ENCODE results near the gene CCL1. TPM values are rescaled to one million over a fixed set of nuclear protein-coding genes. Genes with fewer than 3 reads are reported as not detected.

The CCL1 gene
- total RNA-seq, 8 experiments from 2014 or later, result not detected

DNA sequence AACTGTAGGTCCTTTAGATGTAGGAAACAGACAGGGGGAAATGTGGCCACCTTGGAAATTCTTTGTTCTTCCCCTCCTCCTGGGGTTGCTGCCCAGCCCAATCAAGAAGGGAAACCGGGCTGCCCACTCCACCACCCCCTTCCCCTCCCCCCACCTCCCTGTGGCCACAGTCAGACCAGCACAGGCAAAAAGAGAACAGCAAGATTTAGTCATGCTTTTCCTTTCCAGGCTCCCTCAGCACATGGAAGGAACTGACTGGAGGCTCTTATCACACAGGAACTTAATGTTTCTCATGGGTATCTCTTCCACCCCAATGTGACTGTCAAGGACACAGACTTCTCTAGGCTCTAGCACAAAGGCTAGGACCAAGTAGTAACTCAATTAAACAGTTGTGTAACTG is 3.0 kb upstream of the CCL1 start:
- no peak overlapping the region for H3K4me3 ChIP-seq
- no peak overlapping the region for H3K27ac ChIP-seq
- ATAC-seq (replicated peaks in 6 of 8), result no peak
- no peaks in the 10 kb centered on the region for H3K4me1 ChIP-seq (replicated peaks in 1 of 2)
- in situ Hi-C loops (cut with MboI; ENCODE audit: low pct_unique_long_range_greater_than_20kb in 2 of 9, low sequenced_read_pairs in 9 of 9, unreplicated experiment in 9 of 9), result loop anchor here in 6 of 9 experiments (10.0 to 25.0 kb wide), 4 partner anchors 154 to 579 kb away; no protein-coding TSS in a partner anchor
- 33% methylated on average over 1 of the region's 1 CpG; no CpG with 5 or more reads in 9 of the 10 experiments for WGBS, 10 experiments

DNA sequence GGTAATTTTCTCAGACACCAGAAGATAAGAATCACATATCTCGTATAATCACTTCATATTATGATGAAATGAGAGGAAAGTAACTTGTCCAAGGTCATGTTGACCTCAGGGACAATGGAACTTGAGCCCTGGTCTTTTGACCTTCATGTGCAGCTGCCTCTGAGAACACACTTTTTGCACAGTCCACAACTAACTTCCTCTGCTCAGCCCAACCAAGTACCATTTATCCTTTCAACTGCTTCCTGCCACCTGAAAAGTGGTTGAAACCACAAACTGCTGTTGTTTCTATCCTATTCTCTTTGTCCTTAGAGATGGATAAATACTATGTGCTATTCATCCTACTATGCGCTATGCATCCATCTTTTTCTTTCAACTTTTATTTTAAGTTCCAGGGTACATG is 2.3 kb upstream of the CCL1 start:
- H3K4me1 ChIP-seq (replicated peaks in 1 of 2), result no peaks in the 10 kb centered on the region
- H3K4me3 ChIP-seq, result no peak overlapping the region
- ATAC-seq (replicated peaks in 6 of 8), result no peak
- H3K27ac ChIP-seq, result no peak overlapping the region
- in situ Hi-C loops (cut with MboI; ENCODE audit: low pct_unique_long_range_greater_than_20kb in 2 of 9, low sequenced_read_pairs in 9 of 9, unreplicated experiment in 9 of 9), result loop anchor here in 6 of 9 experiments (10.0 to 25.0 kb wide), 4 partner anchors 153 to 578 kb away; no protein-coding TSS in a partner anchor
- 40 to 80% (median 65%) methylated on average over 1 to 2 of the region's 2 CpGs; no CpG with 5 or more reads in 1 of the 10 experiments for WGBS, 10 experiments

DNA sequence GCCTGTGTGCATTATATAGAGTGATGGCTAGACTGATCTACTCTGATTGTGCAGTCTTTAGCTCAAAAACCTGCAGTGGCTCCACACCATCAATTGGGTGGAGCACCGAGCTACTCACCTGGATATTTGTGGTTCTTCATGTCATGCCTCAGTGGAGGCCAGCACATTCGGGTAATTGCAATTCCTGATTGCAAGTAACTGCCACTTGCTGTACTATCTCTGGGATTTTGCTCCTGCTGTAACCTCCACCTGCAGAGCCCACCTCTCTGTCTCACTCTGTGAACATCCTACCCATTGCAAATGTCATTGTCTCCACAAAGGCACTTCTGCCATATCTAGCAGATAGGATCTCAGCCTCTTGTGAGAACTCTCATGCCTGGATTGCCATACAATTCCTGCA is 1.7 kb upstream of the CCL1 start:
- in situ Hi-C loops (cut with MboI; ENCODE audit: low pct_unique_long_range_greater_than_20kb in 2 of 9, low sequenced_read_pairs in 9 of 9, unreplicated experiment in 9 of 9), result loop anchor here in 7 of 9 experiments (5.0 to 25.0 kb wide), 5 partner anchors 152 to 577 kb away; no protein-coding TSS in a partner anchor

DNA sequence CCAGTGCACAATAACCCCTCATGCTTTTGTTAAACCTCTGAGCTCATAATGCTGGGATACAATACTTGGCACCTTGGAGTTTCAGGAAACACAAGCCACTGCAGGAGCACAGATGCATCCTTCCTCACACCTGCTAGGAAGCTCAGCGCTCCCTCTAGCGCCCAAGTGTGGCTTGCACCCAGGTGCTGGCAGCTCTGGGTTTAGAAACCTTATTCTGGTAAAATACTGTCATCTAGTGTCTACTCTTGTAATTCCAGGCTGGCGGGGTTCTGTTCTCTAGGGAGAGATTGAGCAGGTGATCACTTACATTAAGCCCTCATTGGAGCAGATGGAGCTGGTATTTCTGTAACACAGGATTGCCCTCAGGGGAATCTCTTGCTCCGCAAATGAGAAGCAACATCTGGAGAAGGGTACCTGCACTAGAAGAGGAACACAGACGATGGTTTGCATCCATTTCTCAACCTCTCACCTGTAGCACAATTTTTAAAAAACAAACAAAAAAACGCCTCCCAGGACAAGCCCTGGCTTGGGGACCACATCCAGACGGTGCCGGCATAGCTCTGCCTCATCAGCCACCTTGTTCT is 1.5 kb downstream of the CCL1 start:
- in situ Hi-C loops (cut with MboI; ENCODE audit: low pct_unique_long_range_greater_than_20kb in 2 of 9, low sequenced_read_pairs in 9 of 9, unreplicated experiment in 9 of 9), result loop anchor here in 7 of 9 experiments (5.0 to 25.0 kb wide), 5 partner anchors 149 to 574 kb away; no protein-coding TSS in a partner anchor
- H3K4me1 ChIP-seq (replicated peaks in 1 of 2), result no peaks in the 10 kb centered on the region
- no peak overlapping the region for H3K4me3 ChIP-seq
- peak; percentile 89 to 99 (median 98) for ATAC-seq (replicated peaks in 6 of 8)
- no peak overlapping the region for H3K27ac ChIP-seq
- 0 to 27% (median 15%) methylated on average over 1 to 7 of the region's 8 CpGs for WGBS, 10 experiments

More for the DNA sequence above, 1.7 kb upstream of the CCL1 start:
- 19 to 100% (median 60%) methylated on average over 1 to 2 of the region's 2 CpGs; no CpG with 5 or more reads in 2 of the 10 experiments for WGBS, 10 experiments
- no peak for ATAC-seq (replicated peaks in 6 of 8)
- H3K4me1 ChIP-seq (replicated peaks in 1 of 2), result no peaks in the 10 kb centered on the region
- H3K4me3 ChIP-seq, result no peak overlapping the region
- no peak overlapping the region for H3K27ac ChIP-seq

DNA sequence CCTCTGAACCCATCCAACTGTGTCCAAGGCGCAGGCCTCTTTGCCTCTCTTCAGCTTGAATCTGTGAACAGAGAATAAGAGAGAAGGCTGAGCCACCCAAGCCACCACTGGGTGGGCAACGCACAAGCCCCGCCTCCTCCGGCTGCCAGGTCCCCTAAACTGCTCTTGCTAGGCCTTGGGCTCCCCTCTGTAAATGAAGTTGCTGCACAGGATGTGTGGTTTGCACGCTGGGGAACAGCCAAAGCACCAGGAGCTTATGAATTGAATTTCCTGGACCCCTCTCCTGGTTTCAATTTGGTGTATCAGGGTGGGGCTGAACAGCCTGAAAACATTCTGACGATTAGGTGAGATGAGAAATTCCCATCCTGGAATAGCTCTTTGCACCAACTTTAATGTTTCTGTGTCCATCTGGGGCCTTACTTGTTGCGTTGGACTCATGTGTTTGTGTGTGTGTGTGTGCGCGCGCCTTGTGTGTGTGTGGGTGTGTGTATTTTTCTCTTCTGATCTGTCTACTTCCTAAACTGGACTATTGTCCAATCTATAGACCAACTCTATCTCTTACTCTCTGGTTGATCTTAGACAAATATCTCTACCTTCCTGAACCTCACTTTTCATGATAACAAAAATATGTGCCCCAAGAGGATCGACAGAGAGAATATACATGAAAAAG is 2.3 kb downstream of the CCL1 start:
- WGBS, 10 experiments, result 40 to 83% (median 63%) methylated on average over 1 to 7 of the region's 11 CpGs; no CpG with 5 or more reads in 1 of the 10 experiments
- no peak overlapping the region for H3K4me3 ChIP-seq
- no peak for ATAC-seq (replicated peaks in 6 of 8)
- H3K4me1 ChIP-seq (replicated peaks in 1 of 2), result no peaks in the 10 kb centered on the region
- in situ Hi-C loops (cut with MboI; ENCODE audit: low pct_unique_long_range_greater_than_20kb in 2 of 9, low sequenced_read_pairs in 9 of 9, unreplicated experiment in 9 of 9), result loop anchor here in 7 of 9 experiments (5.0 to 25.0 kb wide), 5 partner anchors 148 to 573 kb away; no protein-coding TSS in a partner anchor
- no peak overlapping the region for H3K27ac ChIP-seq

DNA sequence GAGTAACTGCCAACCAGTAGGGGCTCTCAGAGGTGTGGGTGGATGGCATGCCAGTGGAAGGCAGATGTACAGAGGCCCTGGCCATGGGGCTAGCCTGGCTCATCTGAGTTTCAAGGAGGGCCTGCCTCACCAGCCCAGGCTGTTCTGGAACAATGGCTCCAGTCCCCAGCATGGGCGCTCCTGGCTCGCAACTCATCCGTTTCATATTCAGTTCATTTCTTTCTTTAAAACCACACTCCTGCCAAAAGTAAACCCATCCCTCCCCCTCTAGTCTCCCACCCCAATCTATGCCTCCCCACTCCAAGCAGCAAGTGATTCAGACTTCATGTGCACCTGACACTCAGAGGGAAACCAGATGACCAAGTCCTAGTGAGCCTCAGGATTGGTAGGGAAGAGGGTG is 4.4 kb downstream of the CCL1 start:
- in situ Hi-C loops (cut with MboI; ENCODE audit: low pct_unique_long_range_greater_than_20kb in 2 of 9, low sequenced_read_pairs in 9 of 9, unreplicated experiment in 9 of 9), result loop anchor here in 4 of 9 experiments (25.0 kb wide), 3 partner anchors 146 to 571 kb away; no protein-coding TSS in a partner anchor
- 94% methylated on average over 3 of the region's 3 CpGs; no CpG with 5 or more reads in 9 of the 10 experiments for WGBS, 10 experiments
- ATAC-seq (replicated peaks in 6 of 8), result no peak
- Histone ChIP-seq H3K4me1 (replicated peaks in 1 of 2) (no peaks in the 10 kb centered on the region), H3K27ac (no peak overlapping the region), H3K4me3 (no peak overlapping the region)

DNA sequence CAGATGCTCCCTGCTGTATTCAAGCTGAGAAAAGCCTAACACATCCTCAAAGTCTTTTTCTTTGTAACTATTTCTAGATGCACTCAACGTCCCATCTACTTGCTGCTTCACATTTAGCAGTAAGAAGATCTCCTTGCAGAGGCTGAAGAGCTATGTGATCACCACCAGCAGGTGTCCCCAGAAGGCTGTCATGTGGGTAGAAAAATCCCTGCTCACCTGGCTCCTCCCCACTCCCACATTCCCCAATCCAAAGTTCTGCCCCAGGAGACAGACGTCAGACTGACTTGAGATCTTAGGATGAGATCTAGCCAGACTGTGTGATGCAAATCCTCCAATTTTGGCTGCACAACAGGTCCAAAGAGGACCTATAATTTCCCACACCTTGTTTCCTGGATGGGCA is 5.6 kb downstream of the CCL1 start:
- no peak overlapping the region for H3K27ac ChIP-seq
- H3K4me1 ChIP-seq (replicated peaks in 1 of 2), result no peaks in the 10 kb centered on the region
- WGBS, 10 experiments, result 40 to 52% methylated on average over 1 to 2 of the region's 2 CpGs; no CpG with 5 or more reads in 8 of the 10 experiments
- in situ Hi-C loops (cut with MboI; ENCODE audit: low pct_unique_long_range_greater_than_20kb in 2 of 9, low sequenced_read_pairs in 9 of 9, unreplicated experiment in 9 of 9), result loop anchor here in 4 of 9 experiments (25.0 kb wide), 3 partner anchors 145 to 570 kb away; no protein-coding TSS in a partner anchor
- no peak for ATAC-seq (replicated peaks in 6 of 8)
- no peak overlapping the region for H3K4me3 ChIP-seq

DNA sequence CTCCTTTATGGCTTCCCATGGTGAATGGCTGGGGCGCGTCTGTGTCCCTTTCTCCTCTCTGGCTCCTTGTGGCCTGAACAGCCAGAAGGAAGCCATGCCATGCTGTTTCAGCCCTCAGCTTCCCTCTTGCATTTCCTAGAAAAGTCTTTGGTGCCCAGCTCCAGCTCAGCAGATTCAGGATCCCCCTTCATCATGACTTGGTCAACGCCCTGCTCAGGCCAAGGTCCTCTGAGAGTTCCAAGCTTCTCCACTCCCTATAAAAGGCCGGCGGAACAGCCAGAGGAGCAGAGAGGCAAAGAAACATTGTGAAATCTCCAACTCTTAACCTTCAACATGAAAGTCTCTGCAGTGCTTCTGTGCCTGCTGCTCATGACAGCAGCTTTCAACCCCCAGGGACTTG is 6.8 kb downstream of the CCL1 start, which contains the start of gene CCL13:
Gene CCL13 (plus strand): TSS at position 287 of the 400 bp plus-strand sequence. CDS start 47 bp downstream, at position 334.
- 40 to 100% (median 96%) methylated on average over 1 to 5 of the region's 5 CpGs; no CpG with 5 or more reads in 3 of the 10 experiments for WGBS, 10 experiments
- in situ Hi-C loops (cut with MboI; ENCODE audit: low pct_unique_long_range_greater_than_20kb in 2 of 9, low sequenced_read_pairs in 9 of 9, unreplicated experiment in 9 of 9), result loop anchor here in 4 of 9 experiments (25.0 kb wide), 3 partner anchors 144 to 569 kb away; no protein-coding TSS in a partner anchor
- ATAC-seq (replicated peaks in 6 of 8), result no peak
- H3K27ac ChIP-seq, result no peak within 1 kb of the TSS
- no peak within 1 kb of the TSS for H3K4me3 ChIP-seq
- no peaks in the 10 kb centered on the region for H3K4me1 ChIP-seq (replicated peaks in 1 of 2)

DNA sequence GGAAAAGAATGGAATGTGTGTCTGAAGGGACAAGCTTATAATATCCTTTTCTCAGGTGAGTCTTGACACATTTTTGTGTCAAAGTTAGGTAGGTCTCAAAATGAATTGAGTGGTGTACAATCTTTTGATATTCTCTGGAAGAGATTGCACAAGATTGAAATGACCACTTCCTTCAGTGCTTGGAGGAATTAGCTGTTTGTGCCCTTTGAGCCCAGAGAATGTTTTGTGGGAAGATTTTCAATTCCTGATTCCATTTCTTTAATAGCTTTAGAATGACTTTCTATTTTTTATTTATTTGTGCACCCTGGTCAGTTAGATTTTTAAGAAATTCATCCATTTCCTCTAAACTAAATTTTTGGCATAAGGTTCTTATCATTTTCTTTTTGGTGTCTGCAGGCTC is 8.4 kb downstream of the CCL1 start:
- ATAC-seq (replicated peaks in 6 of 8), result no peak
- in situ Hi-C loops (cut with MboI; ENCODE audit: low pct_unique_long_range_greater_than_20kb in 2 of 9, low sequenced_read_pairs in 9 of 9, unreplicated experiment in 9 of 9), result loop anchor here in 4 of 9 experiments (25.0 kb wide), 3 partner anchors 142 to 567 kb away; no protein-coding TSS in a partner anchor
- H3K4me1 ChIP-seq (replicated peaks in 1 of 2), result no peaks in the 10 kb centered on the region
- H3K4me3 ChIP-seq, result no peak overlapping the region
- H3K27ac ChIP-seq, result no peak overlapping the region

DNA sequence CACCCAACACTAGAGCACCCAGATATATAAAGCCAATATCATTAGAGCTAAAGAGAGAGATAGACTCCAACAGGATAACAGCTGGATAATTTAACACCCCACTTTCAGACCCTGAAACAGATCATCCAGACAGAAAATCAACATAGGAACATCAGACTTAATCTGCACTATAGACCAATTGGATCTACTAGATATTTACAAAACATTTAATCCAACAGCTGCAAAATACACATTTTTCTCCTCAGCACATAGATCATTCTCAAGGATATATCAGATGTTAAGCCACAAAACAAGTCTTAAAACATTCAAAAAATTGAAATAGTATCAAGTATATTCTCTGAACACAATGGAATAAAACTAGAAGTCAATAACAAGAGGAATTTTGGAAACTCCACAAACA is 10.8 kb downstream of the CCL1 start:
- in situ Hi-C loops (cut with MboI; ENCODE audit: low pct_unique_long_range_greater_than_20kb in 2 of 9, low sequenced_read_pairs in 9 of 9, unreplicated experiment in 9 of 9), result loop anchor here in 4 of 9 experiments (25.0 kb wide), 3 partner anchors 140 to 565 kb away; no protein-coding TSS in a partner anchor
- no peak for ATAC-seq (replicated peaks in 6 of 8)
- Histone ChIP-seq H3K4me3 (no peak overlapping the region), H3K4me1 (replicated peaks in 1 of 2) (peaks cover 0 to 3% of the 10 kb centered on the region in 2 donors), H3K27ac (no peak overlapping the region)

DNA sequence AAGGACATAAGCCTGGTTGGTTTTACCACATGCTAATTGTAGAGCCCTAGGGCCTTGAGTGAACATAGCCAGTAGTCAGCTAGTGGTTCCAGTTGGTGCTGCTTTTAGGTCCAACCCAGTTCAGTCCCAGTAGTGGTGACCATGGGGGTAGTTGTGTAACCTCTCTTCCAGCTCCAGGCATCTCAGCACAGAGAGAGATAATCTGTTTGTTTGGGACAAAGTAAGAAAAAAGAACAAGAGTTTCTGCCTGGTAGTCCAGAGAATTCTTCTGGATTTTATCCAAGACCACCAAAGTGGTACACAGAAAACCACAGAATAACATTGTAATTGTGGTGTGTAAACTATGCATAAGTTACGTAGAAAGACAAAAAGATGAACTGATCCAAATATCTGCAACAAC is 11.9 kb downstream of the CCL1 start:
- Histone ChIP-seq H3K4me3 (no peak overlapping the region), H3K4me1 (replicated peaks in 1 of 2) (peaks cover 0 to 6% of the 10 kb centered on the region in 2 donors), H3K27ac (no peak overlapping the region)
- WGBS, 10 experiments, result 17 to 92% (median 50%) methylated on average over 1 of the region's 1 CpG; no CpG with 5 or more reads in 3 of the 10 experiments
- in situ Hi-C loops (cut with MboI; ENCODE audit: low pct_unique_long_range_greater_than_20kb in 2 of 9, low sequenced_read_pairs in 9 of 9, unreplicated experiment in 9 of 9), result loop anchor here in 4 of 9 experiments (25.0 kb wide), 3 partner anchors 139 to 564 kb away; no protein-coding TSS in a partner anchor
- ATAC-seq (replicated peaks in 6 of 8), result no peak

DNA sequence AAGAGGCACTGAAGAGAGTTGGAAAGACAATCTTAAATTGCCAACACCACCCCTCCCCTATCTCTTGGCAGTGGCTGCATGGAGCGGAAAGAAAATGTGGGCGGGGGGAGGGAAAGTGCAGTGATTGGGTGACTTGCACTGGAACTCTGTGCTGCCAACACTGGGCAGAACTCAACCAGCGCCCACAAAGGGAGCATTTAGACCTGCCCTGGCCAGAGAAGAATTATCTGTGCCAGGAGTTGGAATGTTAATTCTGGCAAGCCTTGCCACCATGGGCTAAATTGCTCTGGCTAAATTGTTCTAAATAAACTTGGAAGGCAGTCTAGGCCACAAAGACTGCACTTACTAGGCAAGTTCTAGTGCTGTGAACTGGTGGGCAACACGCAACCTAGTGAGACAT is 13.3 kb downstream of the CCL1 start:
- in situ Hi-C loops (cut with MboI; ENCODE audit: low pct_unique_long_range_greater_than_20kb in 2 of 9, low sequenced_read_pairs in 9 of 9, unreplicated experiment in 9 of 9), result loop anchor here in 4 of 9 experiments (25.0 kb wide), 3 partner anchors 137 to 562 kb away; no protein-coding TSS in a partner anchor
- Histone ChIP-seq H3K4me1 (replicated peaks in 1 of 2) (peaks cover 0 to 6% of the 10 kb centered on the region in 2 donors), H3K27ac (no peak overlapping the region), H3K4me3 (no peak overlapping the region)
- ATAC-seq (replicated peaks in 6 of 8), result no peak
- 36 to 100% (median 67%) methylated on average over 1 to 3 of the region's 4 CpGs; no CpG with 5 or more reads in 5 of the 10 experiments for WGBS, 10 experiments

DNA sequence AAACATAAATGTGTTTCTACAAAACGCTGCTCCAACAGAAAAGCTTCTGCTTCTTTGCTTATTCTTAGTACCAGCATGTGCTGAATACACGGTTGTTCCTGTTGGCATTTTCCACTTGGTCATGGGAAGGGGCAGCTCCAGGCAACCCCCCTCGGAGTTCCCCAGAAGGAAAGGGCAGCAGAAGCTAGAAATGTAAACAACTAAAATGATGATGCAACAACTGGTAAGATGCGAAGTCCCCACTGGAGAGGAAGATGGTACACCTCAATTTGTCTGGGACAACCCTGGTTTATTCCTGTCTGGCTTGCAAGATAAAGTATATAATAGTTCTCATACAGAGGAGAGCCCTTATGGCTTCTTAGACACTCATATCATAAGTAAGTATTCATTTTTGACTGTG is 16.0 kb downstream of the CCL1 start:
- in situ Hi-C loops (cut with MboI; ENCODE audit: low pct_unique_long_range_greater_than_20kb in 2 of 9, low sequenced_read_pairs in 9 of 9, unreplicated experiment in 9 of 9), result no loop called here
- H3K27ac ChIP-seq, result no peak overlapping the region
- ATAC-seq (replicated peaks in 6 of 8), result peak in 1 of 8 experiments; percentile 24
- H3K4me3 ChIP-seq, result no peak overlapping the region
- 32 to 80% (median 61%) methylated on average over 1 to 4 of the region's 4 CpGs; no CpG with 5 or more reads in 1 of the 10 experiments for WGBS, 10 experiments
- peaks cover 0 to 6% of the 10 kb centered on the region in 2 donors for H3K4me1 ChIP-seq (replicated peaks in 1 of 2)

Measured in motor neuron (in vitro differentiated cells).